KOPT-K1 (cell line): ENCODE data around the gene LMLN.
"Not testable (repeated sequence)": the region's sequence is repeated elsewhere in the genome, so short reads cannot be mapped to it uniquely, and the experiment has no call there.

Source experiments
- H3K27ac ChIP-seq: fragments of 200-600 bp; sonication (generic); 2 replicates; pipeline ENCODE4 v1.5.1; 2016; ENCODE audit warnings: antibody characterized with exemption, mild to moderate bottlenecking, low read depth, low read length; ENCODE audit not compliant: poor library complexity, severe bottlenecking
- H3K36me3 ChIP-seq: fragments of 200-600 bp; sonication (generic); 2 replicates; pipeline ENCODE4 v1.5.1; 2017; ENCODE audit warnings: antibody characterized with exemption, mild to moderate bottlenecking, low read length, moderate library complexity; ENCODE audit not compliant: insufficient read depth
- H3K9me3 ChIP-seq: fragments of 200-600 bp; sonication (generic); 2 replicates; pipeline ENCODE4 v1.5.1; 2017; ENCODE audit warnings: antibody characterized with exemption, low read length, mild to moderate bottlenecking; ENCODE audit not compliant: insufficient read depth, poor library complexity, severe bottlenecking

LMLN gene

DNA sequence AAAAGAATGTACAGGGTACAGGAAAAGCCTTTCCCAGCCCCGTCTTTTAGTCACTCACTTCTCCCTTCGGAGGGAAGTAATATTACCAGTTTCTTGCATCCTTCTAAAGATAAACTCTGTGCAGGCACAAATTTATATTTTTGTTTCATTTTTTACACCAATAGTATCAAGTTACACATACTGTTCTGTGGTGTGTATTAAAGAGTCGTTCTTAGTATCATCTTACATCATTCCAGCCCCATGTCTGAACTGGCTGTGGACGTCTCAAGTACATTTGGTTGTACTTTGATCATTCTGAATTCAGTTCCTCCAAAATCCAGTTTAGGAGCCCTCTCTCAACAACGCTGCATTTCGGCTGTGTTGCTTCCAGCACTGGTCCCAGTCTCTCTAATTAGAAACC, 68.7 kb downstream of the LMLN start:
- H3K36me3 ChIP-seq = no peaks in the 10 kb centered on the region
- H3K27ac ChIP-seq = no peak overlapping the region
- H3K9me3 ChIP-seq = no peaks in the 10 kb centered on the region

DNA sequence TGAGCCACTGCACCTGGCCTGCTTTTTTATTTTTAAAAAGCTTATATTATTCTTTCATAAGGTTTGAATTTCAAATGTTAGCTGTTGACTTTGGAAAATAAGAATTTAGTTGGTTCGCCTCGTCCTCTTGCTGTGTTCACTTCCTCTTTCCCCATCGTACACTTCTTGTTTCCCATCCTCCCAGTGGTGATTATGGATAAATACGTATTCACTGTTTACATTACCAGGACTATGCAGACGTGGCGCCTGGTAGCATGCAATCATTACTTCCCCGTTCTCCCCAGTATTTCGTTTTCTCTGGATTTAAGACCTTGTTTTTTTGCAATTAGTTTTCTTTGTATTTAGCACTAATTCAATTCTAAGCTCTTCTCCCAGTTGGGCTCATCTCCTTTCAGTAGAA, 70.1 kb downstream of the LMLN start:
- Histone ChIP-seq H3K27ac (no peak overlapping the region), H3K36me3 (no peaks in the 10 kb centered on the region), H3K9me3 (no peaks in the 10 kb centered on the region)

DNA sequence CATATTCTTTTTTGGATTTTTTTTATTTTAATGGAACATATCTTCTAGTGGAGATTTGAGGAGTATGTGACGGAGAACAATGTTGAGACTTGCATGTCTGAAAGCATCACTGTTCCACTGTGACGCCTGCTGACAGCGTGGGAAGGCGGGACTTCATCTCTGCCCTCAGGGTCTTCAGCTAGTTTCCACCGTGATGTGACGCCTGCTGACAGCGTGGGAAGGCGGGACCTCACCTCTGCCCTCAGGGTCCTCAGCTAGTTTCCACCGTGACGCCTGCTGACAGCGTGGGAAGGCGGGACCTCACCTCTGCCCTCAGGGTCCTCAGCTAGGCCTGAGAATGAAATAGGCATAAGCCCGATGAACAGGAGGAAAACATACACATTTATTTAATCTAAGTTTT, 70.7 kb downstream of the LMLN start:
- Histone ChIP-seq H3K27ac (no peak overlapping the region), H3K9me3 (no peaks in the 10 kb centered on the region), H3K36me3 (no peaks in the 10 kb centered on the region)

- H3K27ac ChIP-seq = no peak overlapping the region
- H3K9me3 ChIP-seq = no peaks in the 10 kb centered on the region
- no peaks in the 10 kb centered on the region for H3K36me3 ChIP-seq
Measured at GRCh38 chr3:198032039-198032936, 72.3 kb downstream of the LMLN start.

GRCh38 chr3:198043119-198043518, 83.1 kb downstream of the LMLN start:
- no peak overlapping the region for H3K27ac ChIP-seq
- H3K9me3 ChIP-seq = no peaks in the 10 kb centered on the region
- H3K36me3 ChIP-seq = no peaks in the 10 kb centered on the region

GRCh38 chr3:198046120-198046857, 86.3 kb downstream of the LMLN start:
- no peaks in the 10 kb centered on the region for H3K36me3 ChIP-seq
- no peak overlapping the region for H3K27ac ChIP-seq
- no peaks in the 10 kb centered on the region for H3K9me3 ChIP-seq

DNA sequence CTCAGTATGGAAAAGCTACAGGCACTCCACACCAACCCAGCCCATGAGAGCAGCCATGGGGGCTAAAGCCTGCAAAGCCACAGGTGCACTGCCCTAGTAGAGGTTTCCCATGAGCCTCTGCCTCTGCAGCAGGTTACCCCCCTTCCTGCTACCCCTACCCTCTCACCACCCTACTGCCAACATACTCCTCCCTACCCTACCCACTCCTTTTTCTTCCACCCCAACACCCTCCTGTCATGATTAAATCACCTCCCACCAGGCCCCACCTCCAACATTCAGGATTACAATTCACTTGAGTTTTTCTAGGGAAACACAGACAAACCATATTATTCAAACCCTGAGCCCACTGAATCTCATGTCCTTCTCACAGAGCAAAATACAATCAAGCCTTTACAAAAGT, 88.4 kb downstream of the LMLN start:
- Histone ChIP-seq H3K9me3 (no peaks in the 10 kb centered on the region), H3K36me3 (no peaks in the 10 kb centered on the region), H3K27ac (no peak overlapping the region)

GRCh38 chr3:198051836-198052235, 91.8 kb downstream of the LMLN start:
- Histone ChIP-seq H3K9me3 (no peaks in the 10 kb centered on the region), H3K27ac (no peak overlapping the region), H3K36me3 (no peaks in the 10 kb centered on the region)

GRCh38 chr3:198053462-198053861, 93.4 kb downstream of the LMLN start:
- H3K9me3 ChIP-seq, H3K36me3 ChIP-seq, H3K27ac ChIP-seq: not testable (repeated sequence)

DNA sequence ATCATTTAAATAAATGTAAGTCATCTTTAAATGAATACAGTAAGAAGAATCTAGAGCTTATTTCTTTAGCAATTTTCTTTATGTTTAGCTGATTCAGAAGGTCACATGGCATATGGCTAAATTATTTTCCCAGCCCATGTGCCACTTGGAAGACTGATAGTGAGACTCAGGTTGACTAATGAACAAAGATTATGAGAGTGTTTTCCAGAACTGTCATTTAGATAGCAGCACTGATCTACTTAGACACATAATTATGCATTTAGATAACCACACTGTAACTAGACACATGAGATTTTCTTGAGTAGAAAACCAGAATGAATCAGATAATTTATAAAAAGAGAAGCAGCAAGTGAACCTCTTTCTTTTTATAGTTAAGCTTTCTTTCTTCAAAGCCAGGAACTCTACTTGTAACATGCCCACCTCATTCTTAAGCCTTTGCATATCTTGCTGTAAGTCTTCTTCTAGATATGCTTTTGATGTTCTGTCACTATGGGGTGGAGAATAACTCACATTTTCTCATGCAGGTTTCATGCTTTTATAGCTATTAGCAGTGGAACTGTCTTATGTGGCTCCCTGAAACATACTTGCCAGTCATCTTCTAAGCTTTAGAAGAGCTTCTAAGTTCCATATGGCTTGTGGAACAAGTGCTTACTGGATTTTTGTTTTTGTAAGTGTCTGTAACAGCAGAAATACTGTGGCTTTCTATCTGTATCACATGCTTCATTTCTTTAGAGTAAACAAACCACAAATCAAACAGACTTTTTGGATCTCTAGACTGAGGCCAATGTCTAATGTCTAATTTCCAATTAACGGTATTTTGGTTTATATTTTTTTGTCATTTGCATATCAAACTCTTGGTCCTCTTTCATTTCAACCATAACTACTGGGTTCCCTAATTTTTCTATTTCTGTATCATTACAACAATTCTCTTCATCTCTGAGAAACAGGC, 101.4 kb downstream of the LMLN start:
- Histone ChIP-seq H3K27ac (no peak overlapping the region), H3K9me3 (no peaks in the 10 kb centered on the region), H3K36me3 (no peaks in the 10 kb centered on the region)

DNA sequence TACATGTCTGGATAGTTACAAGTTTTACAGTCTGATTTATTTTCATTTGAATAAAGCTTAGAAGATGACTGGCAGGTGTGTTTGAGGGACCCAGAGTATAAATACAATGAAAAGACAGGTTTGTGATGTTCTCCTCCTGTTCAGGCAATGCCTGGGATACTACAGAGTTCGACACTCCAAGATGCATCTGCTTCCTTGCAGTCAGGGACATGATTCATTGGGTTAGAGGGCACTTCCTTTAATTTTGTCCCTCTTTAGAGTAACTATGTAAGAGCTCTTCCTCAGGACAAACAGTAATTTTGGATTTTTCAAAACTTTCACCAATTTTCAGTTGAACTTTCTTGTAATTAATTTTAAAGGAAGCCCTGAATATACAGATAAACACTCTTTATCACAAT, 102.0 kb downstream of the LMLN start:
- Histone ChIP-seq H3K27ac (no peak overlapping the region), H3K36me3 (no peaks in the 10 kb centered on the region), H3K9me3 (no peaks in the 10 kb centered on the region)

DNA sequence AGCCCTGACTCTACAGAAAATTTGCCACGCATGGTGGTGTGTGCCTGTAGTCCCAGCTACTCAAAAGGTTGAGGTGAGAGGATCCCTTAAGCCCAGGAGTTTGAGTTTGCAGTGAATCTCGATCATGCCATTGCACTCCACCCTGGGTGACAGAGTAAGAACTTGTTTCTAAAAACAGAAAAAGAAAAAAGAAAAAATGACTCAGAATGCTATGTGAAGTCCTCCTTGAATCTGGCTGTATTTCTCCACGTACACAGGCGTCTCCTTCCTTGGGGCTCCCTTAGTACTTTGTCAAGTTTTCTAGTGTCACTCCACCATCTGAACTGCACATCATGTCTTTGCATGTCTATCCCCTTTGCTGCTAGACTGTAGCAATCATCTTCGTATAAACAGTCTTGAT, 104.4 kb downstream of the LMLN start:
- Histone ChIP-seq H3K36me3 (no peaks in the 10 kb centered on the region), H3K9me3 (no peaks in the 10 kb centered on the region), H3K27ac (no peak overlapping the region)

DNA sequence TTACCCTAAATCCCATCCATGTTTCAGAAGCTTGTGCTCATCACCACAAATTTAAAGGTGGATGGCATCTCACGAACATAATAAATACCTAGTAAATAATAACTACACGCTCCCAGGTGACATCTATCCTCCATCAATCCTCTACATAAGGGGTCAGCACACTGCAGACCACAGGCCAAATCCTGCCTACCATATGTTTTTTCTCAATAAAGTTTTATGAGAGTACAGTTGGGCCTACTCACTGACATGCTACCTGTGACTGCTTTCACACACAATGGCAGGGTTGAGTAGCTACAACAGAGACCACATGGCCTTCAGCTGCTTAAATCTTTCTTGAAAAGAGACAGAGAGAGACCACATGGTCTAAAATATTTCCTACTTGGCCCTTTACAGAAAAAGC, 105.9 kb downstream of the LMLN start:
- H3K9me3 ChIP-seq = no peaks in the 10 kb centered on the region
- no peaks in the 10 kb centered on the region for H3K36me3 ChIP-seq

DNA sequence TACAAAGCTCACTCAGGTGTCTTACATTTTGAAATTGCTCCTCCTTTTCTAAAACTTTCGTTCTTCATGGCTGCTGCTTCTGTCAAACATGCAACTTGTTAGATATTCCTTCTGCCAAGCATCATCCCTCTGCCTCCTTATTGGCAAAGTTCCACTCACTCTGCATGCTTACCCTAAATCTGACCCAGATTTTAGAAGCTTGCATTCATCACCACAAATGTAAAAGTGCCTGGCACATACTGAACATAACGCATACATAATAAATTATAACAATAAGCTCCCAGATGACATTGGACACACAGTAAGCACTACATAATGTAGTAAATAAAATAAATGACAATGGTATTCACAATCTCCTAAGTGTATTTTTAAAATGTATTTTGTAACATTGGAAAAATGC, 107.4 kb downstream of the LMLN start:
- H3K9me3 ChIP-seq = no peaks in the 10 kb centered on the region
- H3K36me3 ChIP-seq = no peaks in the 10 kb centered on the region
- no peak overlapping the region for H3K27ac ChIP-seq

More for the DNA sequence above, 105.9 kb downstream of the LMLN start:
- no peak overlapping the region for H3K27ac ChIP-seq

DNA sequence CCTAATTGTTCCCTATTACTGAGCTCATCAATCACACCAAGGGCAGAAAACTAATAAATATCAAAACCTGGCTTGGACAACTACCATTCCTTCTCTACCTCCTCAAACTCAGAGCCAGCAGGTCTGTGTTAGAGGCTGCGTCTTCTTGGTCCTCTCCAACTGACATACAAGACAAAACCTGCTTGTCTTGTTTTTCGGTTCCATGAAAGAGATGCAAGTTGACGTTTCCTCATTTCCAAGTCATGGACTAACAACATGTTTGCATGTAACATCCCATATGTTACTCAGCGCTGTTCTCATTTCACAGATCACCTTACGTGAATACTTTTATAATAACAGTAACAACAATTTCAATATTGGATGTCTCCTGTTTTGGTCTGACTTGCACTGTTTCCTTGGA, 110.9 kb downstream of the LMLN start:
- Histone ChIP-seq H3K27ac (no peak overlapping the region), H3K9me3 (no peaks in the 10 kb centered on the region), H3K36me3 (no peaks in the 10 kb centered on the region)
